ENCODE data around the gene FAM229B. TPM values are rescaled to one million over a fixed set of nuclear protein-coding genes. Genes with fewer than 3 reads are reported as not detected.
A peak's percentile ranks its signal among the peaks of the same experiment; 100 is the strongest.

Gene FAM229B
- total and polyA plus RNA-seq, 9 of the 15 experiments (the other 6 are each of a cell fraction or from before 2014, with no cell fraction given), result 3.3 to 17.4 (median 5.8) TPM

- Histone ChIP-seq H3K9ac (ENCODE audit: insufficient read depth in 1 of 2, low read depth in 2 of 2, low read length in 2 of 2) (no peak overlapping the region), H3K4me1 (replicated peaks in 1 of 2; ENCODE audit: control insufficient read depth in 2 of 2, insufficient read depth in 2 of 2, low read length in 2 of 2) (no peaks in the 10 kb centered on the region; a peak in 1 of 5 replicates), H4K20me1 (replicated peaks; ENCODE audit: control insufficient read depth, insufficient read depth, low read length) (no peaks in the 10 kb centered on the region), H3K27ac (ENCODE audit: extremely low read depth, low read depth, low read length) (no peak overlapping the region), H3K79me2 (ENCODE audit: control insufficient read depth, insufficient read depth, low read length) (peaks cover 6% of the 10 kb centered on the region; the same call in 2 of the 3 replicates), H3K27me3 (ENCODE audit: control insufficient read depth in 2 of 2, insufficient read depth in 2 of 2, low read length in 2 of 2) (no peaks in the 10 kb centered on the region), H3K4me2 (ENCODE audit: insufficient read depth, low read length) (no peak overlapping the region), H3K4me3 (no peak overlapping the region), H3K36me3 (ENCODE audit: control insufficient read depth, insufficient read depth, low read length) (peaks cover 67% of the 10 kb centered on the region), H3K9me3 (replicated peaks; ENCODE audit: control insufficient read depth, insufficient read depth, low read depth, low read length) (no peaks in the 10 kb centered on the region), H2AFZ (ENCODE audit: low read depth, low read length) (no peak overlapping the region), H3K9me1 (ENCODE audit: control insufficient read depth, insufficient read depth, low read length) (no peaks in the 10 kb centered on the region)
- FAIRE-seq (no peak), ATAC-seq (no peak), DNase-seq (ENCODE audit: extremely low read depth in 1 of 4, low spot score in 3 of 4) (no peak)
- intact Hi-C loops (cut with micrococcal nuclease), result no loop called here
- in situ Hi-C loops (cut with MboI), result no loop called here
- CTCF ChIA-PET (ENCODE audit: low intra/inter-chr PET ratio), result no interaction called here
- POLR2A ChIA-PET, result interaction anchor here (1.1 kb wide), 1 partner anchor 8 kb away, joined by 3 read pairs; no protein-coding TSS in a partner anchor
- BruUV-seq (replicated peaks), result no TSS peak
- 90% methylated on average over 4 of the region's 4 CpGs for WGBS (ENCODE audit: insufficient coverage, low coverage, missing lambda C conversion rate)
- peak; percentile 68; the same call in 1 of the 2 replicates for TF ChIP-seq MAFG (tag; conservative IDR thresholded peaks at IDR 0.05)
- peak; percentile 94 for TF ChIP-seq ZNF316 (IDR thresholded peaks at IDR 0.05)
- TF ChIP-seq FOXJ2 (tag; IDR thresholded peaks at IDR 0.05), result no peak
- peak; percentile 70 for TF ChIP-seq C11orf30 (IDR thresholded peaks at IDR 0.05; ENCODE audit: low read depth)
- TF ChIP-seq HSF4 (CRISPR knock-in tag; IDR thresholded peaks at IDR 0.05; ENCODE audit: borderline replicate concordance), result no peak
- peak; percentile 61; the same call in 1 of the 2 replicates for TF ChIP-seq MAFF (IDR thresholded peaks at IDR 0.05; ENCODE audit: low read length)
- peak; percentile 56; the same call in 1 of the 2 replicates for TF ChIP-seq MAFK (IDR thresholded peaks at IDR 0.05; ENCODE audit: low read length)
Measured at GRCh38 chr6:112081569-112081968, 5.8 kb upstream of the FAM229B start.
